ENCODE measurements around the gene CRISP1. TPM values are rescaled to one million over a fixed set of nuclear protein-coding genes. Genes with fewer than 3 reads are reported as not detected.
"Not testable (repeated sequence)": the region's sequence is repeated elsewhere in the genome, so short reads cannot be mapped to it uniquely, and the experiment has no call there.

CRISP1 gene
- total and polyA plus RNA-seq, 4 donors = not detected

DNA sequence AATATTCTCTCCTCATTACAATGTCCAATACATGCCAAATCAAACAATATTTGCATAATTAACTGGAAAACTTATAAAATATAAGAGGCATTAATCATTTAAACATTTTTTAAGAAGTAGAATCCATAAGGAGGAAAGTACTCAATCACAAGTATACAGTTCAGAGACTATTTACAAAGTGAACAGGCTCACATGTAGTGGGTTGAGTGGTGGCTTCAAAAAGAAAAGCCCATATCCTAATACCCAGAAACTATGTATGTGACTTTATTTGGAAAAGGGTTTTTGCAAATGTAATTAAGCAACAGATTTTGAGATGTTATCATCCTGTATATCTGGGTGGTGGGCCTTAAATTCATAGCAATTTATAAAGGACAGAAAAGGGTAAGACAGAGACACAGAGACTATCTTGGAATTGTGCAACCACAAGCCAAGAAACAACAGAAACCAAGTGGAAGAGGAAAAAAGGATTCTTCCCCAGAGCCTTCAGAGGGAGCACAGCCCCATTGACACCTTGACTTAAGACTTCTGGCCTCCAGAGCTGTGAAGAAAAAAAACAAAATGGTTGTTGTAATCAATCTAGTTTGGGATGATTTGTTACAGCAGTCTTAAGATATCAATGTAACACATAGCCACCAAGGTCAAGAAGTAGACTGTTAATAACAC is 32.7 kb upstream of the CRISP1 start:
- Histone ChIP-seq H3K27ac (ENCODE audit: low read depth in 1 of 2, low read length in 2 of 2) (no peak overlapping the region), H3K36me3 (ENCODE audit: control insufficient read depth in 1 of 2, insufficient read depth in 2 of 2, low read length in 1 of 2) (no peaks in the 10 kb centered on the region), H3K4me1 (ENCODE audit: control insufficient read depth in 1 of 2, insufficient read depth in 2 of 2, low read length in 2 of 2) (no peaks in the 10 kb centered on the region), H3K4me3 (ENCODE audit: low read length in 2 of 2) (no peak overlapping the region), H3K9me3 (ENCODE audit: control insufficient read depth, low read length) (no peaks in the 10 kb centered on the region), H3K27me3 (ENCODE audit: control insufficient read depth in 1 of 2, insufficient read depth in 2 of 2, low read length in 1 of 2) (no peaks in the 10 kb centered on the region)
- DNase-seq (no peak), ATAC-seq (ENCODE audit: low FRiP score) (no peak)
- intact Hi-C loops (cut with DNase I) = no loop called here

DNA sequence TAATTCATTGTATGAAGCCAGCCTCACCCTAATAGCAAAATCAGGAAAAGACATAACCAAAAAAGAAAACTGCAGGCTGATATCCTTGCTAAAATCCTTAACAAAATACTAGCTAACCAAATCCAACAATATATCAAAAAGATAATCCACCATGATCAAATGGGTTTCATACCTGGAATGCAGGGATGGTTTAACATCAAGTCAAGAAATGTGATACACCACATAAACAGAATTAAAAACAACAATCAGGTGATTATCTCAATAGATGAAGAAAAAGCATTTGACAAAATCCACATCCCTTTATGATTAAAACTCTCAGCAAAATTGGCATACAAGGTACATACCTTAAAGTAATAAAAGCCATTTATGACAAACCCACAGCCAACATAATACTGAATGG is 29.2 kb upstream of the CRISP1 start:
- H3K4me3 ChIP-seq (ENCODE audit: low read length in 2 of 2); DNase-seq; H3K4me1 ChIP-seq (ENCODE audit: control insufficient read depth in 1 of 2, insufficient read depth in 2 of 2, low read length in 2 of 2); H3K27me3 ChIP-seq (ENCODE audit: control insufficient read depth in 1 of 2, insufficient read depth in 2 of 2, low read length in 1 of 2); ATAC-seq (ENCODE audit: low FRiP score); intact Hi-C loops (cut with DNase I); H3K9me3 ChIP-seq (ENCODE audit: control insufficient read depth, low read length); H3K36me3 ChIP-seq (ENCODE audit: control insufficient read depth in 1 of 2, insufficient read depth in 2 of 2, low read length in 1 of 2); H3K27ac ChIP-seq (ENCODE audit: low read depth in 1 of 2, low read length in 2 of 2): not testable (repeated sequence)

DNA sequence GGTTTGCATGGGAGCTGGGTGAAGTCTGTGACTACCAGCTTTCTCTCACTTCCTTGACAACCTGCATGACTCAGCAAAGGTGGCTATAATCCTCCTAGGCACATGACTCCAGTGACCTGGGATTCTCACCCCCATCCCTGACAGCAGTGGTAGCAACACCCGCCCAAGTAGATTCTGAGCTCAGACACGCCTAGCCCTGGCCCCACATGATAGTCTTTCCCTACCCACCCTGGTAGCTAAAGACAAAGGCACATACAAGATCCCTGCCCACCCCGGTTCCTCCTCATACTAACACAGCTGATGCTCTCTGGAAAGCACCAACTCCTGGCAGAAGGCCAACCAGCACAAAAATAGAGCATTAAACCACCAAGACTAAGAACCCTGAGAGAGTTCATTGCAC is 25.9 kb upstream of the CRISP1 start:
- Histone ChIP-seq H3K36me3 (ENCODE audit: control insufficient read depth in 1 of 2, insufficient read depth in 2 of 2, low read length in 1 of 2) (no peaks in the 10 kb centered on the region), H3K27ac (ENCODE audit: low read depth in 1 of 2, low read length in 2 of 2) (no peak overlapping the region), H3K4me1 (ENCODE audit: control insufficient read depth in 1 of 2, insufficient read depth in 2 of 2, low read length in 2 of 2) (no peaks in the 10 kb centered on the region), H3K27me3 (ENCODE audit: control insufficient read depth in 1 of 2, insufficient read depth in 2 of 2, low read length in 1 of 2) (no peaks in the 10 kb centered on the region), H3K9me3 (ENCODE audit: control insufficient read depth, low read length) (no peaks in the 10 kb centered on the region), H3K4me3 (ENCODE audit: low read length in 2 of 2) (no peak overlapping the region)
- intact Hi-C loops (cut with DNase I) = no loop called here
- DNase-seq (no peak), ATAC-seq (ENCODE audit: low FRiP score) (no peak)
- 69 to 81% methylated on average over 3 of the region's 3 CpGs for WGBS, 2 donors

DNA sequence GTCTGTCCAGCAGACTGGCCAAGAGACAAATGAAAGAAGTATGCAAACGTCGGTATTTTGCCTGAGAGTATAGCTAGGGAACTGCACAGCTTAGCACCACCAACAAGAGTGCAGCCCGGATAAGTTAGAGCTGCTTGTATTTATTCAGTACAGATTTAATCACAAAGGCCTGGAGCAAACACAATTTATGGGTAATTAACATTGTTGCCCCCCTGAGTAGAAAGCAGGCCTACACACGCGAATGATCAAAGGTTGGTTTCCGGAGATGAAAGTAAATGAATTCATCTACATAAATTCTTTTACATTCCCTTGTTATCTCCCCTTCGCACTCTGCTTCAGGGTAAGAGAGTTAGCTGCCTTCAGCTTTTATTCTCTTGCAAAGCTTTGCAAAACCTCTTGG is 24.7 kb upstream of the CRISP1 start:
- Histone ChIP-seq H3K9me3 (ENCODE audit: control insufficient read depth, low read length) (peaks cover 3% of the 10 kb centered on the region), H3K27ac (ENCODE audit: low read depth in 1 of 2, low read length in 2 of 2) (no peak overlapping the region), H3K27me3 (ENCODE audit: control insufficient read depth in 1 of 2, insufficient read depth in 2 of 2, low read length in 1 of 2) (no peaks in the 10 kb centered on the region), H3K4me3 (ENCODE audit: low read length in 2 of 2) (no peak overlapping the region), H3K36me3 (ENCODE audit: control insufficient read depth in 1 of 2, insufficient read depth in 2 of 2, low read length in 1 of 2) (no peaks in the 10 kb centered on the region), H3K4me1 (ENCODE audit: control insufficient read depth in 1 of 2, insufficient read depth in 2 of 2, low read length in 2 of 2) (no peaks in the 10 kb centered on the region)
- 15 to 21% methylated on average over 7 of the region's 7 CpGs for WGBS, 2 donors
- no peak for DNase-seq
- intact Hi-C loops (cut with DNase I) = no loop called here
- no peak for ATAC-seq (ENCODE audit: low FRiP score)

GRCh38 chr6:49888742-49889431 is 22.6 kb upstream of the CRISP1 start:
- DNase-seq = no peak
- Histone ChIP-seq H3K4me1 (ENCODE audit: control insufficient read depth in 1 of 2, insufficient read depth in 2 of 2, low read length in 2 of 2) (no peaks in the 10 kb centered on the region), H3K27me3 (ENCODE audit: control insufficient read depth in 1 of 2, insufficient read depth in 2 of 2, low read length in 1 of 2) (no peaks in the 10 kb centered on the region)

GRCh38 chr6:49868951-49869529 is 2.7 kb upstream of the CRISP1 start:
- intact Hi-C loops (cut with DNase I) = no loop called here
- 36 to 41% methylated on average over 2 of the region's 2 CpGs for WGBS, 2 donors
- H3K4me1 ChIP-seq (ENCODE audit: control insufficient read depth in 1 of 2, insufficient read depth in 2 of 2, low read length in 2 of 2) = no peaks in the 10 kb centered on the region
- no peak overlapping the region for H3K4me3 ChIP-seq (ENCODE audit: low read length in 2 of 2)
- no peaks in the 10 kb centered on the region for H3K9me3 ChIP-seq (ENCODE audit: control insufficient read depth, low read length)
- H3K36me3 ChIP-seq (ENCODE audit: control insufficient read depth in 1 of 2, insufficient read depth in 2 of 2, low read length in 1 of 2) = no peaks in the 10 kb centered on the region
- H3K27me3 ChIP-seq (ENCODE audit: control insufficient read depth in 1 of 2, insufficient read depth in 2 of 2, low read length in 1 of 2) = no peaks in the 10 kb centered on the region
- ATAC-seq (ENCODE audit: low FRiP score) (no peak), DNase-seq (no peak)
- H3K27ac ChIP-seq (ENCODE audit: low read depth in 1 of 2, low read length in 2 of 2) = no peak overlapping the region

More at GRCh38 chr6:49888742-49889431, 22.6 kb upstream of the CRISP1 start:
- H3K36me3 ChIP-seq (ENCODE audit: control insufficient read depth in 1 of 2, insufficient read depth in 2 of 2, low read length in 1 of 2) = no peaks in the 10 kb centered on the region
- H3K9me3 ChIP-seq (ENCODE audit: control insufficient read depth, low read length) = peaks cover 3% of the 10 kb centered on the region
- no peak overlapping the region for H3K27ac ChIP-seq (ENCODE audit: low read depth in 1 of 2, low read length in 2 of 2)
- intact Hi-C loops (cut with DNase I) = no loop called here
- H3K4me3 ChIP-seq (ENCODE audit: low read length in 2 of 2) = no peak overlapping the region
- no peak for ATAC-seq (ENCODE audit: low FRiP score)
- 77 to 80% methylated on average over 5 of the region's 5 CpGs for WGBS, 2 donors

GRCh38 chr6:49856282-49856681 is 10.1 kb downstream of the CRISP1 start:
- Histone ChIP-seq H3K4me1 (ENCODE audit: control insufficient read depth in 1 of 2, insufficient read depth in 2 of 2, low read length in 2 of 2) (no peaks in the 10 kb centered on the region), H3K27ac (ENCODE audit: low read depth in 1 of 2, low read length in 2 of 2) (no peak overlapping the region), H3K4me3 (ENCODE audit: low read length in 2 of 2) (no peak overlapping the region), H3K36me3 (ENCODE audit: control insufficient read depth in 1 of 2, insufficient read depth in 2 of 2, low read length in 1 of 2) (no peaks in the 10 kb centered on the region), H3K27me3 (ENCODE audit: control insufficient read depth in 1 of 2, insufficient read depth in 2 of 2, low read length in 1 of 2) (no peaks in the 10 kb centered on the region), H3K9me3 (ENCODE audit: control insufficient read depth, low read length) (no peaks in the 10 kb centered on the region)
- WGBS, 2 donors = 77 to 78% methylated on average over 2 of the region's 2 CpGs
- no peak for DNase-seq
- no peak for ATAC-seq (ENCODE audit: low FRiP score)
- intact Hi-C loops (cut with DNase I) = no loop called here

- no peak for ATAC-seq (ENCODE audit: low FRiP score)
- WGBS, 2 donors = 76 to 78% methylated on average over 4 of the region's 4 CpGs
These were observed 11.1 kb downstream of the CRISP1 start for GRCh38 chr6:49855221-49855620.

GRCh38 chr6:49852975-49853374 is 13.4 kb downstream of the CRISP1 start:
- H3K27me3 ChIP-seq (ENCODE audit: control insufficient read depth in 1 of 2, insufficient read depth in 2 of 2, low read length in 1 of 2) = no peaks in the 10 kb centered on the region
- DNase-seq (no peak), ATAC-seq (ENCODE audit: low FRiP score) (no peak)
- no peaks in the 10 kb centered on the region for H3K36me3 ChIP-seq (ENCODE audit: control insufficient read depth in 1 of 2, insufficient read depth in 2 of 2, low read length in 1 of 2)
- no peak overlapping the region for H3K4me3 ChIP-seq (ENCODE audit: low read length in 2 of 2)
- 72% methylated on average over 2 of the region's 2 CpGs for WGBS, 2 donors
- no peak overlapping the region for H3K27ac ChIP-seq (ENCODE audit: low read depth in 1 of 2, low read length in 2 of 2)
- no peaks in the 10 kb centered on the region for H3K4me1 ChIP-seq (ENCODE audit: control insufficient read depth in 1 of 2, insufficient read depth in 2 of 2, low read length in 2 of 2)
- no peaks in the 10 kb centered on the region for H3K9me3 ChIP-seq (ENCODE audit: control insufficient read depth, low read length)
- intact Hi-C loops (cut with DNase I) = no loop called here

More at GRCh38 chr6:49855221-49855620, 11.1 kb downstream of the CRISP1 start:
- H3K36me3 ChIP-seq (ENCODE audit: control insufficient read depth in 1 of 2, insufficient read depth in 2 of 2, low read length in 1 of 2) = no peaks in the 10 kb centered on the region
- H3K27ac ChIP-seq (ENCODE audit: low read depth in 1 of 2, low read length in 2 of 2) = no peak overlapping the region
- no peaks in the 10 kb centered on the region for H3K4me1 ChIP-seq (ENCODE audit: control insufficient read depth in 1 of 2, insufficient read depth in 2 of 2, low read length in 2 of 2)
- intact Hi-C loops (cut with DNase I) = no loop called here
- H3K9me3 ChIP-seq (ENCODE audit: control insufficient read depth, low read length) = no peaks in the 10 kb centered on the region
- no peak overlapping the region for H3K4me3 ChIP-seq (ENCODE audit: low read length in 2 of 2)
- DNase-seq = no peak
- no peaks in the 10 kb centered on the region for H3K27me3 ChIP-seq (ENCODE audit: control insufficient read depth in 1 of 2, insufficient read depth in 2 of 2, low read length in 1 of 2)
